GM12878 (cell line): Measurements from ENCODE around the gene MGP. TPM values are rescaled to one million over a fixed set of nuclear protein-coding genes. Genes with fewer than 3 reads are reported as not detected.

ENCODE experiments used
- ATAC-seq: fragments of 200-7000 bp; cut with Tn5 transposase; 3 replicates; pipeline ENCODE4 v1.9.1; 2020; ENCODE audit warnings: mild to moderate bottlenecking, moderate library complexity
- BruUV-seq: library from RNA; stranded (reverse); fragments of 400-500 nt; replicated peaks from 2 replicates; lab custom pipeline; 2021; lab: Mats Ljungman, UMichigan
- CTCF ChIA-PET: fragments of 300-600 bp; sonication (Branson Sonifier 250); formaldehyde crosslinking; extraction: SDS; loops from one replicate; lab custom pipeline; 2021; ENCODE audit warnings: inconsistent platforms; lab: Yijun Ruan, JAX
- POLR2A ChIA-PET: fragments of 350-600 bp; formaldehyde crosslinking; extraction: SDS; loops from one replicate; lab custom pipeline; 2021; ENCODE audit warnings: inconsistent platforms; lab: Charles Lee
- RAD21 ChIA-PET: fragments of 300-600 bp; sonication (Branson Sonifier 250); formaldehyde crosslinking; loops from one replicate; lab custom pipeline; 2023; ENCODE audit warnings: antibody characterized with exemption; ENCODE audit not compliant: unreplicated experiment; lab: Charles Lee
- SMC1A ChIA-PET: fragments of 300-600 bp; sonication (Branson Sonifier 250); formaldehyde crosslinking; loops from one replicate; lab custom pipeline; 2023; ENCODE audit not compliant: unreplicated experiment, uncharacterized antibody; lab: Charles Lee
- DNase-seq: peaks from one replicate; pipeline ENCODE4 v3.0.0-alpha.2; 2011; ENCODE audit warnings: low read depth, low spot score
- FAIRE-seq: peaks from 3 replicates; lab custom pipeline; 2011; peaks lifted over from hg19 to GRCh38; lab: Jason Lieb, UNC
- H2AFZ ChIP-seq: 2 replicates; pipeline ENCODE4 v1.6.0; 2011; ENCODE audit warnings: low read depth, low read length, control low read depth; ENCODE audit not compliant: control insufficient read depth
- H3K27ac ChIP-seq: 2 replicates; pipeline ENCODE4 v1.5.1; 2011; ENCODE audit warnings: control low read depth; ENCODE audit not compliant: control insufficient read depth, insufficient read depth
- H3K27me3 ChIP-seq, 2 experiments: replicated peaks in 1 of 2; 2 replicates each; pipeline versions ENCODE4 v1.6.0 to v1.6.1; 2011; ENCODE audit warnings: low read length in 1 of 2; ENCODE audit not compliant: control insufficient read depth in 2 of 2, insufficient read depth in 2 of 2
- H3K36me3 ChIP-seq, 2 experiments: 2 replicates each; pipeline ENCODE4 v1.5.1; 2011; ENCODE audit warnings: low read length in 1 of 2; ENCODE audit not compliant: control insufficient read depth in 2 of 2, insufficient read depth in 2 of 2
- H3K4me1 ChIP-seq: 2 replicates; pipeline ENCODE4 v1.6.1; 2011; ENCODE audit warnings: mild to moderate bottlenecking, low read length, moderate library complexity, mixed read lengths; ENCODE audit not compliant: control insufficient read depth, insufficient read depth
- H3K4me2 ChIP-seq: 2 replicates; pipeline ENCODE4 v1.6.0; 2011; ENCODE audit warnings: control low read depth; ENCODE audit not compliant: control insufficient read depth, insufficient read depth
- H3K4me3 ChIP-seq: fragments of 200-600 bp; sonication (generic); 2 replicates; pipeline ENCODE4 v1.5.1; 2016
- H3K79me2 ChIP-seq: 2 replicates; pipeline ENCODE4 v1.6.0; 2011; ENCODE audit warnings: low read length; ENCODE audit not compliant: control insufficient read depth, insufficient read depth
- H3K9ac ChIP-seq: 2 replicates; pipeline ENCODE4 v1.8.0; 2011; ENCODE audit warnings: low read length, control low read depth, mixed read lengths; ENCODE audit not compliant: control insufficient read depth, insufficient read depth
- H3K9me3 ChIP-seq: replicated peaks from 3 replicates; pipeline ENCODE4 v1.5.1; 2011; ENCODE audit warnings: mild to moderate bottlenecking, low read length; ENCODE audit not compliant: control insufficient read depth, insufficient read depth
- H4K20me1 ChIP-seq: 2 replicates; pipeline ENCODE4 v1.6.0; 2011; ENCODE audit not compliant: control insufficient read depth, insufficient read depth
- BHLHE40 ChIP-seq, 2 experiments: fragments of 450-650 bp in 1 of 2; IDR thresholded peaks; 2 replicates each; pipeline ENCODE4 v1.6.1; 2011 to 2017; ENCODE audit warnings: low read depth in 2 of 2, borderline replicate concordance in 1 of 2, improper control_type of control experiment in 1 of 2, low read length in 1 of 2, mild to moderate bottlenecking in 1 of 2
- BMI1 ChIP-seq: fragments of 450-650 bp; IDR thresholded peaks from 2 replicates; pipeline ENCODE4 v1.6.1; 2016; ENCODE audit warnings: mild to moderate bottlenecking, moderate library complexity, borderline replicate concordance
- DPF2 ChIP-seq: fragments of 450-650 bp; IDR thresholded peaks from 2 replicates; pipeline ENCODE4 v1.6.1; 2017; ENCODE audit warnings: mild to moderate bottlenecking
- E2F8 ChIP-seq: fragments of 450-650 bp; IDR thresholded peaks from 2 replicates; pipeline ENCODE4 v1.6.1; 2018; ENCODE audit warnings: mild to moderate bottlenecking, low read depth, moderate library complexity; ENCODE audit not compliant: partially characterized antibody
- EP300 ChIP-seq, 2 experiments: fragments of 150-350 bp in 1 of 2; IDR thresholded peaks; 2 replicates each; pipeline ENCODE4 v1.6.1; 2011 to 2012; ENCODE audit warnings: low read depth in 2 of 2, low read length in 2 of 2, borderline replicate concordance in 1 of 2, improper control_type of control experiment in 1 of 2, inconsistent platforms in 1 of 2; ENCODE audit not compliant: control insufficient read depth in 1 of 2
- ESRRA ChIP-seq: IDR thresholded peaks from 2 replicates; pipeline ENCODE4 v1.6.1; 2012; ENCODE audit warnings: mild to moderate bottlenecking, low read length, improper control_type of control experiment
- JUND ChIP-seq: IDR thresholded peaks from 2 replicates; pipeline ENCODE4 v1.6.1; 2012; ENCODE audit warnings: low read depth, mild to moderate bottlenecking, low read length, improper control_type of control experiment, moderate library complexity
- MYB ChIP-seq: fragments of 150-350 bp; IDR thresholded peaks from 2 replicates; pipeline ENCODE4 v1.6.1; 2014; ENCODE audit warnings: mild to moderate bottlenecking, low read depth, low read length, borderline replicate concordance
- NBN ChIP-seq: fragments of 450-650 bp; IDR thresholded peaks from 2 replicates; pipeline ENCODE4 v1.6.1; 2016
- NFIC ChIP-seq: IDR thresholded peaks from 2 replicates; pipeline ENCODE4 v1.6.1; 2012; ENCODE audit warnings: low read depth, mild to moderate bottlenecking, inconsistent platforms, low read length, moderate library complexity
- NR2C1 ChIP-seq: fragments of 450-650 bp; IDR thresholded peaks from 2 replicates; pipeline ENCODE4 v1.6.1; 2017; ENCODE audit warnings: antibody characterized with exemption, mild to moderate bottlenecking, moderate library complexity
- NRF1 ChIP-seq: conservative IDR thresholded peaks from 2 replicates; pipeline ENCODE4 v1.6.1; 2011; ENCODE audit warnings: mild to moderate bottlenecking, low read depth, low read length, improper control_type of control experiment
- PKNOX1 ChIP-seq: fragments of 450-650 bp; IDR thresholded peaks from 2 replicates; pipeline ENCODE4 v1.6.1; 2016; ENCODE audit warnings: mild to moderate bottlenecking
- RCOR1 ChIP-seq: conservative IDR thresholded peaks from 2 replicates; pipeline ENCODE4 v1.6.1; 2012; ENCODE audit warnings: low read depth, low read length, improper control_type of control experiment
- SKIL ChIP-seq: fragments of 450-650 bp; IDR thresholded peaks from 2 replicates; pipeline ENCODE4 v1.6.1; 2017; ENCODE audit warnings: mild to moderate bottlenecking, low read depth, inconsistent platforms; ENCODE audit not compliant: poor library complexity, severe bottlenecking
- SMAD1 ChIP-seq: fragments of 450-650 bp; IDR thresholded peaks from 2 replicates; pipeline ENCODE4 v1.6.1; 2018; ENCODE audit warnings: mild to moderate bottlenecking, low read depth; ENCODE audit not compliant: partially characterized antibody
- SREBF1 ChIP-seq: IDR thresholded peaks from 2 replicates; pipeline ENCODE4 v1.6.1; 2012; ENCODE audit warnings: mild to moderate bottlenecking, low read length
- in situ Hi-C: fragments of 300-500 bp; cut with MboI; formaldehyde crosslinking; loops from 9 replicates; pipeline ENCODE4 v1.14.3; 2018; ENCODE audit warnings: mixed read lengths
- intact Hi-C: fragments of 100-400 bp; cut with micrococcal nuclease; formaldehyde crosslinking; loops from one replicate; pipeline ENCODE4 v1.14.2; 2022; ENCODE audit not compliant: unreplicated experiment
- polyA plus RNA-seq, 11 experiments: library from polyadenylated mRNA; depleted of rRNA in 4 of 11; unstranded in 6 of 11; stranded (reverse) in 5 of 11; fragments of >200 nt; fragmentation: Nextera tagmentation in 4 of 11; fragmentation: Illumina TruSeq in 1 of 11; extraction: Ambion mirVana in 4 of 11; extraction: Trizol in 1 of 11; gene quantifications; 1 replicate in 1 of 11; 2 replicates in 10 of 11; pipeline versions ENCODE4 v1.2.1 to v1.2.3, GENCODE V29; 2011 to 2016; ENCODE audit warnings: inconsistent platforms in 2 of 11, missing spikeins in 2 of 11, low read depth in 1 of 11
- total RNA-seq, 4 experiments: library from RNA; depleted of rRNA in 3 of 4; stranded (reverse); fragments of >200 nt in 3 of 4; fragmentation: Illumina TruSeq in 1 of 4; extraction: Trizol in 1 of 4; gene quantifications; 2 replicates each; pipeline versions ENCODE4 v1.2.1 to v1.2.3, GENCODE V29; 2013 to 2021

The MGP gene
- total and polyA plus RNA-seq, 10 of the 15 experiments (the other 5 are each of a cell fraction or from before 2014, with no cell fraction given), result 0.21 to 1.2 TPM; not detected in 8

- TF ChIP-seq BHLHE40 (IDR thresholded peaks at IDR 0.05; ENCODE audit: borderline replicate concordance in 1 of 2, low read depth in 2 of 2, low read length in 1 of 2) (no peak), NBN (no peak), NFIC (no peak), SKIL (no peak), RCOR1 (no peak), SMAD1 (no peak), NRF1 (no peak), E2F8 (no peak), EP300 (IDR thresholded peaks at IDR 0.05; ENCODE audit: borderline replicate concordance in 1 of 2, control insufficient read depth in 1 of 2, low read depth in 2 of 2, low read length in 2 of 2) (no peak), SREBF1 (no peak), DPF2 (no peak), JUND (no peak), MYB (no peak), PKNOX1 (no peak), BMI1 (no peak), ESRRA (no peak), NR2C1 (no peak)
- TF ChIP-seq, all 136 proteins: peak for 0
These were observed 25.2 kb downstream of the MGP start for GRCh38 chr12:14860490-14860889.

More at GRCh38 chr12:14860490-14860889, 25.2 kb downstream of the MGP start:
- POLR2A ChIA-PET, result no interaction called here
- BruUV-seq, result no TSS peak
- ATAC-seq (no peak), FAIRE-seq (no peak), DNase-seq (no peak)
- intact Hi-C loops (no loop called here), in situ Hi-C loops (no loop called here)
- CTCF ChIA-PET, result no interaction called here
- H3K27ac ChIP-seq, result no peak overlapping the region
- no peaks in the 10 kb centered on the region for H3K4me1 ChIP-seq
- RAD21 ChIA-PET, result no interaction called here
- SMC1A ChIA-PET, result no interaction called here
- no peaks in the 10 kb centered on the region for H3K36me3 ChIP-seq
- H3K4me2 ChIP-seq, result no peak overlapping the region
- no peaks in the 10 kb centered on the region for H3K27me3 ChIP-seq
- no peak overlapping the region for H3K9ac ChIP-seq
- H3K9me3 ChIP-seq, result peaks cover 2% of the 10 kb centered on the region; the same call in 1 of the 3 replicates
- H2AFZ ChIP-seq, result no peak overlapping the region
- H3K4me3 ChIP-seq, result no peak overlapping the region
- no peaks in the 10 kb centered on the region for H3K79me2 ChIP-seq
- H4K20me1 ChIP-seq, result no peaks in the 10 kb centered on the region
